HK-2 (cell line): ENCODE data around the gene OVCA2.
A peak's percentile ranks its signal among the peaks of the same experiment; 100 is the strongest.

Source experiments
- DNase-seq: peaks from one replicate; pipeline ENCODE4 v3.0.0-alpha.2; 2018; ENCODE audit not compliant: unreplicated experiment

Gene OVCA2

DNA sequence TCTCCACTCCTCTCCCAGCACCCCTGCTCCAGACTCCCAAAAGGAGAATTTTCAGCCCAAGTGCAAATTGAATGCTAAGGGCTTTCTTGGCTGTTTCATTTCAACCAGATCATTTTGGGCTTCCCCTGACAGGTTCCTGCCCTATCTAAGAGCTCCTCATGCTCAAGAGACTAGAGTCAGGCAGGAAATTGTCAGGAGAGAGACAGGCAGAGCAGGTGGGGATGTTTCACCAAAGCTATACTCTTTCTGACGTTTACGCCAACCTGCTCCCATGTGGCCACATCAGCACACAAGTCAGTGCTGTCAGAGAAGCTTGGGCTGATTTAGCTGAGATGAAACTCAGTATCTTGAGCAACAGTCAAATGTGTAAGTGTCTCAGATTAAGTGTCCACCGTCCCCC lies 44.5 kb downstream of the OVCA2 start:
- no peak for DNase-seq

DNA sequence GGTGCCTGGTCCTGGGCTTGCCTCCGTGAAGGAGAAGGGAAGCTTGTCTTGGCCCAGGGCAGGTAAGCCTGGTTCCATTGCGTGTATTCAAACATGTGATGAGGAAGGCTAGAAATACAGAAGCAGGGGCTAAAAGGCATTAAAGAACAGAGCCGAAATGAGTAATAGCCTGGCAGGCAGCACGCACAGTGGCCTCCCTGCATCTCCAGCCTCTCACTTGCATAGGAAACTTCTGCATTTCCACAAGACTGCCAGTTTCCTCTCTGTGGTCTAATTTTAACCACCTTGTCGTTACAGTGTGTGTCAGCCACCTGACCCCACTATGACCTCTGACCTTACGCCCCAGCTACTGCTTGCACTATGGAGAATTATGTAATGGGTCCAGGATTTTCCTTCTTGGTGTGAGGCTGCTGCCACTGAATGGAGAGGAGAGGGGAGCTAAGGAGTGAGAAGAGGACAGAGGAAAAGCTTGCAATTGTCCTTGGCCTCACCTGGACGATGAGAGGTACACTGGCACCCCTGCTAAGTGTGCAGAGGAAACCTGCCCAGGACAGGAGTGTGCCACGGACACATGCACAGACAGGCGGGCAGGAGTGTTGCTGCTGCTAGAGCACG lies 45.9 kb downstream of the OVCA2 start:
- no peak for DNase-seq

DNA sequence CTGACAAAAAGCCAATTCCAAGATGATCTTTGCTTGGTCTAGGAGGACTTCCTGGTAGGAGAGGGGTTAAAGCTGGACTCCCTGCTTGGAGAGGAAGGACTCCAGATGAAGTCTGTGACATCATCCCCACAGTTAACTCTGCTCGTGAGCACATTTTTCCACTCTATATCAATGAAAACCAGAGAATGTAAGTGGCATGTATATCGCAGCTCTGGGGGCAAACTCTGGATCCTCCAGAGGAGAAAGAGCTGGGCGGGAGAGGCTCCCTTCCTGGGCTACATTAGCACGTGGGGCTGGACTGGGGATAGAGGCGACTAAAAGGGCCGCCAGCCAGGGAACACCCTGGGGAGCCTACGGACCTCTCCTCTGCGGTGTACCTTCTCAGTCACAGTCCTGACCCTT lies 47.2 kb downstream of the OVCA2 start:
- no peak for DNase-seq

DNA sequence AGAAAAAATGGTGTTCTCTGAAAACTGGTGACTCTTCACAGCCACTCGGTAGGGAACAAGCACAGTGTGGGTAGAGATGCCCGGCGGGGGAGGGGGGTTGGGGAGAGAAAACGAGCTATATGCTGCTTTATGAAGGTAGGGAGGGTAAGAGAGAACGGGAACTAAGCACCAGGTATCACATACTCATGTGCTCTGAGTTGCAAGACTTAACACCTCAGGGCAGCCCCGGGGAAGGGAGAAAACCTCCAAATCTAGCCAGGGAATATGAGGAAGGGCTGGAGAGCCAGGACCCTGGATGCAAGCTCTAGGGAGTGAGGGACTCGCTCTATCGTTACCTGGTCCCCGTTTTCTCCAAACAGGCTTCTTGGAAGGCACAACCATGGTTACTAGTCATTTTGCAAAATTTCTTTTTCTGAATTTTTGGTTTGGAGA lies 48.4 kb downstream of the OVCA2 start:
- no peak for DNase-seq

DNA sequence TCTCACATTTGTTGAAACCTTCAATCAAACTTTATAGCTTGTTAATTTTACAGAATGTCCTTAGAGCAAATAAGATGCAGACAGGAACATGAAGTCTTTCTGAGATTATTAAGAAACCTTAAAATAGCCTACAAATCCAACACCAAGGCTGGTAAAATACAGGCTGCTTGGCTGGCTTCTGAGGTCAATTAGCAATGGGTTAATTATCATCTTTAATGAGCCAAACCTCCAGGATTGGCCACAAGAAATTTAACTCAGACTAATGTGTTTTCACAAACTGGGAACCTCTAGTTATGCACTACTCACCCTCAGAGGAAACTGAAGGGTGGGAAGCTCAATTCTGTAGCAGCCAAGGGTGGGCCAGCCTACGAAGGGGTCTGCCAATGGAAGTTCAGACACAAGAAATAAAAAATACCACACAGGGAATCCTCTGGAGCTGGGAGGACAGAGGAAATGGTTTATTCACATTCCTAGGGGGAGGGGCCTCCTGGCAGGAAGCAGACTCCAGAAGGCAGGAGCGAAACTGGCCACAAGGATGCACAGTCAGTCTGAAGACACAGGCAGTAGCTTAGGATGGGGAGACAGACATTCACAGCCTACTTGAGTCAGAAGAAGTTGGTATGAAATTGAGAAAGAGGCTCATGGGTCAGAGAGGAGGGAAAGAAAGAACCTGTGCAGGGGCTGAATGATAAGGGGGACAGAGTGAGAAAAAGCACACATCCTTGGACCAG lies 49.1 kb downstream of the OVCA2 start:
- peak; percentile 70 for DNase-seq

DNA sequence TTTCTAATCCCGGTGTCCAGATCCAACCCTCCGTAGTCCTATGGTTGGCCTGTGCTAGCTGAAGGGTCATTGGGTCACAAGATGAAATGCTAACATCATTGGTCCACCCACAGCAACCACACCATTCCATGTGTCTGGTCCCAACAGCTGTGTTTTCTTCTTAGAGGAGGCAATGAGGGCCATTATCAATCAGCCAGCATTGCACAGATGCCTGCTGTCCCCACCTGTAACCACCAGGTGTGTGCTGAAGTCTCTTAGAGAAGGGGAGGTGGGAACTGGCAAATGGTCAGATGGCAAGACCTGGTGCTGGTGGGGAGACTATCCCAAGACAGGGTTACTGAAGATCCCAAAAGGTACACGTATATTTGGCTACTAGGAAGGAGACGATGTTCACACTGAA lies 50.4 kb downstream of the OVCA2 start:
- no peak for DNase-seq
